Glomerular visceral epithelial cell (primary cell): Measurements from ENCODE around the gene PRSS36.

Experiments used
- DNase-seq: peaks from one replicate; pipeline ENCODE4 v3.0.0-alpha.2; 2016; ENCODE audit errors: extremely low spot score

Gene PRSS36

GRCh38 chr16:31099860-31100638, 49.8 kb downstream of the PRSS36 start:
- no peak for DNase-seq

DNA sequence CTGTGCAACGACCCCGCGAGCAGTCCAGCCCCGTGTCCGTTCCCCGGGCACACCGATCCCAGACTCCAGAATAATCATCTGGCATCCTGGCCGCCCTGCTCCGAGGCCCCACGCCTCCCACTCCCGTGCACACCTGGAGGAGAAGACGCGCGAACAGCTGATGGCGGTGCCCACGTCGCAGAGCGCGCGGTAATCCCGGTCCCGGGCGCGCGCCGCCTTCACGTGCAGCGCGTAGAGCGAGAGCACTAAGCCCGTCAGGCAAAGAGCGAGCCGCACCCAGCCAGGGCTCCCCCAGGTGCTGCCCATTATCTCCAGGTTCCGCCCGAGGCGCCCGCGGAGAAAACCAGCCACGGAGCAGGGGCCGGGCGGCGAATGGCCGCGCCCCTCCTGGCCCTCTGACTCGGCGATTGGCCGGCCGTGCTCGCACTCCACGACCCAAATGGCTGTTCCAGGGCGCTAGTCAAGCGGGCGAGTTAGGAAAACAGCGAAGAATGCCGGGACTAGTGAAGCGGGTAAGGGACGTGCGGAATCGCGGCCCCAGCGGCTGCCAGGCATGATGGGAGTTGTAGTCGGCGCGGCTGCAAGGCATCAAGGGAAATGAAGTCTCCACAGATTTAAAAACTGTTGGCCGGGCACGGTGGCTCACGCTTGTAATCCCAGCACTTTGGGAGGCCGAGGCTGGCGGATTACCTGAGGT, 55.3 kb downstream of the PRSS36 start, which contains the start of gene VKORC1:
TSS of gene VKORC1 (minus strand) at position 374 of the 697 bp plus-strand sequence. CDS start at position 306, 68 bp downstream.
- peak; percentile 97 for DNase-seq

GRCh38 chr16:31094088-31094423, 55.8 kb downstream of the PRSS36 start:
- DNase-seq, result no peak

- DNase-seq, result peak; percentile 69
Measured at GRCh38 chr16:31093132-31093703, 56.6 kb downstream of the PRSS36 start.

GRCh38 chr16:31092330-31092729, 57.5 kb downstream of the PRSS36 start:
- DNase-seq, result no peak

DNA sequence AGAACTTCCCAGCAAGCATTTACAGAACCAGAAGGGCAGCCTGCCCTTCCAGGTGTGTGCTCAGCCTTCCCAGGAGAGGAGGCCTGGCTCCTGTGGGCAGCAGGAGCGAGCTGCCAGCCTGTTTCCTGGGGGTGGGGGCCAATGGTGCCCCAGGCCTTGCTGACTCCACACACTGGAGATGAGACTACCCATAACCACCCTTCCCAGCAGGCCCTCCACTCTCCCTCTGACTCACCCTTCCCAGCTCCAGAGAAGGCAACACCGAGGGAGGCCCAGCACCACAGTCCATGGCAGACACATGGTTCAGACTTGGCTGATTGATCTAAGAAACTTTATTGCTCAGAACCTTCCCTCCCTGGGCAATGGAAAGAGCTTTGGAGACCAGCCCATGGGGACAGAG, 59.3 kb downstream of the PRSS36 start:
- peak; percentile 40 for DNase-seq

DNA sequence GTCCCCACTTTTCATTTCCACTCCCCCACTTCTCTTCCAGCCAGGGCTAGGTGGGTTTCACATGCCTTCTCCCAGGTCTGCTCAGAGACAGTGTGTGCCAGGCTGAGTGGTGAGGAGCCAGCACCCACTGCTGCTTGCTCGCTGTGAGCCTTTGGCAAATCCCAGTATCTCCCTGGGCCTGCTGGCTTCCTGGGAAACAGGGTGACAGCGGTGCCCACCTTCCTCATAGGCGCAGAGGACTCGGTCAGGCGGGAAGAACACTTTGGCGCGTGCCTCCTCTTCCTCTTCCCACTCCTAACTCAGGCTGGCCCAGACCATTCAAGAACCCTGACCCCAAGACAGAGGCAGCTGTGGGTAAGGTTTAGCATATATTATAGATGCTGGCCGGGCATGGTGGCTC, 60.7 kb downstream of the PRSS36 start:
- DNase-seq, result no peak
